A204.1 (cell line): ENCODE data around the gene STK10.

ENCODE experiments used
- FAIRE-seq: peaks from 2 replicates; lab custom pipeline; 2012; peaks lifted over from hg19 to GRCh38; lab: Jason Lieb, UNC

STK10 gene

GRCh38 chr5:172142709-172143215 lies 45.3 kb downstream of the STK10 start:
- FAIRE-seq = no peak

- FAIRE-seq = no peak
Observed at GRCh38 chr5:172141949-172142319, 46.1 kb downstream of the STK10 start.

- no peak for FAIRE-seq
Observed at GRCh38 chr5:172140866-172141265, 47.2 kb downstream of the STK10 start.

GRCh38 chr5:172140120-172140519 lies 47.9 kb downstream of the STK10 start:
- no peak for FAIRE-seq

- FAIRE-seq = no peak
Observed at GRCh38 chr5:172137046-172137445, 51.0 kb downstream of the STK10 start.

GRCh38 chr5:172133359-172134029 lies 54.5 kb downstream of the STK10 start:
- FAIRE-seq = no peak

- FAIRE-seq = no peak
Observed at GRCh38 chr5:172131690-172132089, 56.3 kb downstream of the STK10 start.

- FAIRE-seq = no peak
Observed at GRCh38 chr5:172129256-172129910, 58.6 kb downstream of the STK10 start.

GRCh38 chr5:172127581-172127980 lies 60.4 kb downstream of the STK10 start:
- FAIRE-seq = no peak

GRCh38 chr5:172123269-172123692 lies 64.7 kb downstream of the STK10 start:
- FAIRE-seq = no peak

GRCh38 chr5:172119921-172120688 lies 67.9 kb downstream of the STK10 start:
- no peak for FAIRE-seq

- no peak for FAIRE-seq
Observed at GRCh38 chr5:172118891-172119290, 69.1 kb downstream of the STK10 start.

GRCh38 chr5:172117977-172118701 lies 69.9 kb downstream of the STK10 start:
- FAIRE-seq = no peak

GRCh38 chr5:172115541-172115982 lies 72.5 kb downstream of the STK10 start:
- no peak for FAIRE-seq

- FAIRE-seq = no peak
Observed at GRCh38 chr5:172114875-172115422, 73.1 kb downstream of the STK10 start.

GRCh38 chr5:172113036-172113435 lies 75.0 kb downstream of the STK10 start:
- FAIRE-seq = no peak

- no peak for FAIRE-seq
Observed at GRCh38 chr5:172111852-172112225, 76.2 kb downstream of the STK10 start.

GRCh38 chr5:172110921-172111851 lies 76.8 kb downstream of the STK10 start:
- FAIRE-seq = no peak

- FAIRE-seq = no peak
Observed at GRCh38 chr5:172110260-172110815, 77.7 kb downstream of the STK10 start.

- FAIRE-seq = no peak
Observed at GRCh38 chr5:172109749-172110148, 78.3 kb downstream of the STK10 start.

GRCh38 chr5:172107571-172107970 lies 80.5 kb downstream of the STK10 start:
- FAIRE-seq = no peak
